HG02970 (cell line): Measurements from ENCODE around the gene FEM1C.

Experiments
- ATAC-seq: cut with Tn5 transposase; IDR thresholded peaks from one replicate; pipeline ENCODE4 v1.9.1; 2021; ENCODE audit warnings: mild to moderate bottlenecking, moderate library complexity, moderate number of reproducible peaks; ENCODE audit not compliant: unreplicated experiment, low FRiP score

Gene FEM1C

GRCh38 chr5:115524199-115524847, 20.3 kb downstream of the FEM1C start:
- ATAC-seq, result no peak

GRCh38 chr5:115522832-115523403, 21.7 kb downstream of the FEM1C start:
- ATAC-seq, result no peak

- ATAC-seq, result no peak
Observed at GRCh38 chr5:115520191-115520590, 24.4 kb downstream of the FEM1C start.

- ATAC-seq, result no peak
Observed at GRCh38 chr5:115516372-115516771, 28.2 kb downstream of the FEM1C start.

GRCh38 chr5:115514220-115514619, 30.4 kb downstream of the FEM1C start:
- ATAC-seq, result no peak

GRCh38 chr5:115511632-115512031, 32.9 kb downstream of the FEM1C start:
- no peak for ATAC-seq

GRCh38 chr5:115510145-115510645, 34.4 kb downstream of the FEM1C start:
- ATAC-seq, result no peak

GRCh38 chr5:115509547-115509946, 35.0 kb downstream of the FEM1C start:
- ATAC-seq, result no peak

- ATAC-seq, result no peak
Observed at GRCh38 chr5:115507681-115508080, 36.9 kb downstream of the FEM1C start.

- ATAC-seq, result no peak
Observed at GRCh38 chr5:115503420-115503819, 41.2 kb downstream of the FEM1C start.

GRCh38 chr5:115501464-115502210, 42.9 kb downstream of the FEM1C start:
- ATAC-seq, result no peak

- ATAC-seq, result no peak
Observed at GRCh38 chr5:115500225-115500624, 44.4 kb downstream of the FEM1C start.

GRCh38 chr5:115496936-115497576, 47.5 kb downstream of the FEM1C start:
- ATAC-seq, result no peak

GRCh38 chr5:115494570-115495289, 49.8 kb downstream of the FEM1C start:
- no peak for ATAC-seq

GRCh38 chr5:115490596-115490995, 54.0 kb downstream of the FEM1C start:
- no peak for ATAC-seq

- no peak for ATAC-seq
Observed at GRCh38 chr5:115489733-115490132, 54.8 kb downstream of the FEM1C start.

GRCh38 chr5:115487756-115488155, 56.8 kb downstream of the FEM1C start:
- no peak for ATAC-seq

GRCh38 chr5:115487168-115487567, 57.4 kb downstream of the FEM1C start:
- no peak for ATAC-seq

- ATAC-seq, result no peak
Observed at GRCh38 chr5:115486728-115487127, 57.8 kb downstream of the FEM1C start.

- ATAC-seq, result no peak
Observed at GRCh38 chr5:115484368-115484767, 60.2 kb downstream of the FEM1C start.
